Endothelial cell (in vitro differentiated cells): ENCODE measurements around the gene PCSK1N. TPM values are rescaled to one million over a fixed set of nuclear protein-coding genes. Genes with fewer than 3 reads are reported as not detected.
"Not testable (repeated sequence)": the region's sequence is repeated elsewhere in the genome, so short reads cannot be mapped to it uniquely, and the experiment has no call there.

Experiments used
- DNase-seq: peaks from one replicate; pipeline ENCODE4 v3.0.0; 2021; ENCODE audit warnings: low spot score
- H3K27ac Mint-ChIP-seq: one replicate; pipeline ENCODE4 v1.8.0; 2021; ENCODE audit warnings: mixed read lengths, inconsistent platforms; ENCODE audit not compliant: unreplicated experiment
- H3K27me3 Mint-ChIP-seq: one replicate; pipeline ENCODE4 v1.8.0; 2021; ENCODE audit warnings: mild to moderate bottlenecking, moderate library complexity, mixed read lengths, inconsistent platforms; ENCODE audit not compliant: unreplicated experiment
- H3K36me3 Mint-ChIP-seq: one replicate; pipeline ENCODE4 v1.8.0; 2021; ENCODE audit warnings: mild to moderate bottlenecking, low read depth, mixed read lengths, inconsistent platforms; ENCODE audit not compliant: unreplicated experiment
- H3K4me1 Mint-ChIP-seq: one replicate; pipeline ENCODE4 v1.8.0; 2021; ENCODE audit warnings: mild to moderate bottlenecking, mixed read lengths, inconsistent platforms; ENCODE audit not compliant: unreplicated experiment
- H3K4me3 Mint-ChIP-seq: one replicate; pipeline ENCODE4 v1.8.0; 2021; ENCODE audit warnings: mild to moderate bottlenecking, mixed read lengths, inconsistent platforms; ENCODE audit not compliant: unreplicated experiment
- H3K9me3 Mint-ChIP-seq: one replicate; pipeline ENCODE4 v1.8.0; 2021; ENCODE audit warnings: mixed read lengths, inconsistent platforms; ENCODE audit not compliant: unreplicated experiment
- CTCF ChIP-seq: fragments of 200-600 bp; sonication (generic); IDR thresholded peaks from one replicate; pipeline ENCODE4 v1.5.0; 2021; ENCODE audit warnings: antibody characterized with exemption; ENCODE audit not compliant: unreplicated experiment
- long read RNA-seq: library from polyadenylated mRNA; unstranded; transcript quantifications from one replicate; pipeline ENCODE4 v2.0.0, GENCODE V29; 2020; ENCODE audit not compliant: unreplicated experiment
- total RNA-seq: library from RNA; stranded (reverse); fragmentation: NEBNext Ultra II Directional; extraction: Animal tissue kit (Norgen Biotek cat#: 25700); gene quantifications from one replicate; pipeline ENCODE4 v1.2.1, GENCODE V29; 2021; ENCODE audit not compliant: unreplicated experiment

Gene PCSK1N
- 2.0 TPM for total RNA-seq
- long read RNA-seq, partial matches to known transcripts: 0 of 5 reads
- long read RNA-seq, other reads (novel, unspliced or antisense): 1 of 5 reads

- no peak for DNase-seq
- no peaks in the 10 kb centered on the region for H3K9me3 Mint-ChIP-seq
- peaks cover 6% of the 10 kb centered on the region for H3K36me3 Mint-ChIP-seq
- H3K27ac Mint-ChIP-seq: peak within 1 kb of the TSS; percentile 48
- H3K27me3 Mint-ChIP-seq: peaks cover 14% of the 10 kb centered on the region
- peak within 1 kb of the TSS; percentile 92 for H3K4me3 Mint-ChIP-seq
- no peak for TF ChIP-seq CTCF
- H3K4me1 Mint-ChIP-seq: peaks cover 13% of the 10 kb centered on the region
Measured at GRCh38 chrX:48835524-48836329, at the start of gene PCSK1N. TSS of gene PCSK1N (minus strand) at chrX:48835610. CDS start at chrX:48835532, 78 bp downstream.

GRCh38 chrX:48883729-48884128 is 48.3 kb upstream of the PCSK1N start:
- H3K4me1 Mint-ChIP-seq: peaks cover 6% of the 10 kb centered on the region
- no peak for DNase-seq
- no peaks in the 10 kb centered on the region for H3K36me3 Mint-ChIP-seq
- H3K9me3 Mint-ChIP-seq: no peaks in the 10 kb centered on the region
- no peak overlapping the region for H3K27ac Mint-ChIP-seq
- no peaks in the 10 kb centered on the region for H3K27me3 Mint-ChIP-seq
- TF ChIP-seq CTCF: no peak
- H3K4me3 Mint-ChIP-seq: no peak overlapping the region

DNA sequence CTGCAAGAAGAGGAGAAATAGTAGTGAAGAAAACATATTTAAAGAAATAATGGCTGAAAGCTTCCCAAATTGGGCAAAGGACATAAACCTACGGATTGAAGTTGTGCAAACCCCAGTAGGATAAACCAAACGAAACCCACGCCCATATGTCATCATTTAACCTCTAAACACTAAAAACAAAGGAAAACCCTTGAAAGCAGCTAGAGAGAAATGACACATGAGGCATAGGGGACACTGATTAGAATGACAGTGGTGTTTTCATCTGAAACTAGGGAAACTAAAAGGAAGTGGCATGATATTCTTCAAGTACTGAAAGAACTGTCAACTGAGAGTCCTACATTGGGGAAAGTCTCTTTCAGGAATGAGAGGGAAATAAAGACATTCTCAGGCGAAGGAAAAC is 41.5 kb upstream of the PCSK1N start:
- H3K4me3 Mint-ChIP-seq, H3K27me3 Mint-ChIP-seq, H3K27ac Mint-ChIP-seq, H3K36me3 Mint-ChIP-seq, H3K4me1 Mint-ChIP-seq, DNase-seq, H3K9me3 Mint-ChIP-seq: not testable (repeated sequence)

GRCh38 chrX:48872017-48872416 is 36.6 kb upstream of the PCSK1N start:
- H3K36me3 Mint-ChIP-seq, H3K27ac Mint-ChIP-seq, H3K4me3 Mint-ChIP-seq, H3K9me3 Mint-ChIP-seq, DNase-seq, H3K4me1 Mint-ChIP-seq, H3K27me3 Mint-ChIP-seq: not testable (repeated sequence)

- H3K4me3 Mint-ChIP-seq: no peak overlapping the region
- no peaks in the 10 kb centered on the region for H3K4me1 Mint-ChIP-seq
- H3K36me3 Mint-ChIP-seq: no peaks in the 10 kb centered on the region
- no peaks in the 10 kb centered on the region for H3K27me3 Mint-ChIP-seq
- DNase-seq: no peak
- no peak for TF ChIP-seq CTCF
- no peaks in the 10 kb centered on the region for H3K9me3 Mint-ChIP-seq
- no peak overlapping the region for H3K27ac Mint-ChIP-seq
Measured at GRCh38 chrX:48864210-48864609, 28.8 kb upstream of the PCSK1N start.

GRCh38 chrX:48854898-48855297 is 19.5 kb upstream of the PCSK1N start:
- H3K9me3 Mint-ChIP-seq: no peaks in the 10 kb centered on the region
- H3K27ac Mint-ChIP-seq: peak overlapping the region; percentile 89
- no peaks in the 10 kb centered on the region for H3K36me3 Mint-ChIP-seq
- no peak for DNase-seq
- TF ChIP-seq CTCF: no peak
- H3K4me3 Mint-ChIP-seq: no peak overlapping the region
- H3K27me3 Mint-ChIP-seq: no peaks in the 10 kb centered on the region
- peaks cover 11% of the 10 kb centered on the region for H3K4me1 Mint-ChIP-seq

DNA sequence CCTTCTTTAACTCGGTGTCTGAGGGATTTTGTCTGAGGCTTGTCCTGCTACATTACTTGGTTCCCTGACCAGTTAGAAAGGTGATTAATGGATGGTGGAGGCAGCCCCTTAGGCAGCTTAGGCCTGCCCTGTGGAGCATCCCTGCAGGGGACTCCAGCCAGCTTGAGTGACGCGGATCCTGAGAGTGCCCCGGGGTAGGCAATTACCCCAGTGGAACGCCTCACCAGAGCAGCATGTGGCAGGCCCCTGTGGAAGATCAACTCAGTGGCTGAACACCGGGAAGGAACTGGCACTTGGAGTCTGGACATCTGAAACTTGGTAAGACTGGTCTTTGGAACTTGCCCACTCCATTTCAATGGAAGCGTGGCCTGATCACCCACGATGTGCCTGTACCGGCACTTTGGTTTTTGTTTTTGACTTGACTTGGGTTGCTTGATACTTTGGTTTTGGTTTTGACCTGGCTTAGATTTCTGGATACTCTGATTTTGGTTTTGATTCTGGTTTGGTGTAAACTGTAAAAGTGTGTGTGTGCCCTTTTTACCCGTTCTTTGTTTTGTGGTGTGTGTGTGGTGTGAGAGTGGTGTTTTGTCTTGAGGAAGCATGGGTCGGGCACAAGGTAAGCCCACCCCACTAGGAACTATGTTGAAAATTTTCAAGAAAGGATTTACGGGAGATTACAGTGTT is 18.9 kb upstream of the PCSK1N start:
- not testable (repeated sequence) for H3K27ac Mint-ChIP-seq, H3K27me3 Mint-ChIP-seq, H3K9me3 Mint-ChIP-seq, DNase-seq, H3K36me3 Mint-ChIP-seq, H3K4me3 Mint-ChIP-seq
- peaks cover 11% of the 10 kb centered on the region for H3K4me1 Mint-ChIP-seq

GRCh38 chrX:48853494-48853893 is 18.1 kb upstream of the PCSK1N start:
- not testable (repeated sequence) for H3K4me3 Mint-ChIP-seq, H3K27ac Mint-ChIP-seq, H3K36me3 Mint-ChIP-seq, DNase-seq, H3K9me3 Mint-ChIP-seq, H3K27me3 Mint-ChIP-seq
- H3K4me1 Mint-ChIP-seq: peaks cover 11% of the 10 kb centered on the region
